ENCODE results near the gene EID3.
A peak's percentile ranks its signal among the peaks of the same experiment; 100 is the strongest.

Gene EID3

DNA sequence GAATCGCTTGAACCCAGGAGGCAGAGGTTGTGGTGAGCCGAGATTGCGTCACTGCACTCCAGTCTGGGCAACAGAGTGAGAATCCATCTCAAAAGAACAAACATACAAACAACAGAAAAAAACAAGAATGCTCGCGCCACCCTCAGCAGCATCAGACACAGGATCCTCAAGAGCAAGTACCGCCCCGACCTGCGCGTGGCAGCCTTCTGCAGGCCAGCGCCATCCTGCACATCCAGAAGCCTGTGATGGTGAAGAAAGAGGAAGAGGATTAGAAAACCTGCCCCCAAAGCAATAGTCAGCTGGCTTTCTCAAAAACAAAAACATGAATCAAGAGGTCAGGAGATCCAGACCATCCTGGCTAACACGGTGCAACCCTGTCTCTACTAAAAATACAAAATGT lies 30.0 kb upstream of the EID3 start:
- H3K4me3 ChIP-seq (ENCODE audit: low read length) = no peak overlapping the region
- TF ChIP-seq, protein P1, sequence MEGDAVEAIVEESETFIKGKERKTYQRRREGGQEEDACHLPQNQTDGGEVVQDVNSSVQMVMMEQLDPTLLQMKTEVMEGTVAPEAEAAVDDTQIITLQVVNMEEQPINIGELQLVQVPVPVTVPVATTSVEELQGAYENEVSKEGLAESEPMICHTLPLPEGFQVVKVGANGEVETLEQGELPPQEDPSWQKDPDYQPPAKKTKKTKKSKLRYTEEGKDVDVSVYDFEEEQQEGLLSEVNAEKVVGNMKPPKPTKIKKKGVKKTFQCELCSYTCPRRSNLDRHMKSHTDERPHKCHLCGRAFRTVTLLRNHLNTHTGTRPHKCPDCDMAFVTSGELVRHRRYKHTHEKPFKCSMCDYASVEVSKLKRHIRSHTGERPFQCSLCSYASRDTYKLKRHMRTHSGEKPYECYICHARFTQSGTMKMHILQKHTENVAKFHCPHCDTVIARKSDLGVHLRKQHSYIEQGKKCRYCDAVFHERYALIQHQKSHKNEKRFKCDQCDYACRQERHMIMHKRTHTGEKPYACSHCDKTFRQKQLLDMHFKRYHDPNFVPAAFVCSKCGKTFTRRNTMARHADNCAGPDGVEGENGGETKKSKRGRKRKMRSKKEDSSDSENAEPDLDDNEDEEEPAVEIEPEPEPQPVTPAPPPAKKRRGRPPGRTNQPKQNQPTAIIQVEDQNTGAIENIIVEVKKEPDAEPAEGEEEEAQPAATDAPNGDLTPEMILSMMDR (IDR thresholded peaks at IDR 0.05; ENCODE audit: insufficient read depth, low read depth, low read length, missing control alignments) = no peak

DNA sequence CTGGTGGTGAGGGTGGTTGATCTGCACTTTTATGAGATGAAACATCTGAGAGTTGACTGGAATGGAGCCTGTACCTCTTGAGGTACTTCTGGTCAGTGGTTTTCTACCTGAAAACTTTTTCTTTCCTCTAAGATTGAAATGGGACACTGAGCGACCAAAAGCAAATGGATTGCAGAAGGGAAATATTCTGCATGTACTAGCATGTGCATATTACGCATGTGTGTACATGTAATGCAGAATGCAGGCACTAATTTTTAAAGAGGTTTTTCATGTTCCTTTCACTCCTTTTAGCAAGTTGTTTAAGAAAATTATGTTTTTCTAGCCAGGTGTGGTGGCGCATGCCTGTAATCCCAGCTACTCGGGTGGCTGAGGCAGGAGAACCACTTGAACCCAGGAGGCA lies 28.7 kb upstream of the EID3 start:
- peak; percentile 57 for DNase-seq (ENCODE audit: low read depth)

More for the DNA sequence above, 30.0 kb upstream of the EID3 start:
- no peak for DNase-seq (ENCODE audit: low read depth)

DNA sequence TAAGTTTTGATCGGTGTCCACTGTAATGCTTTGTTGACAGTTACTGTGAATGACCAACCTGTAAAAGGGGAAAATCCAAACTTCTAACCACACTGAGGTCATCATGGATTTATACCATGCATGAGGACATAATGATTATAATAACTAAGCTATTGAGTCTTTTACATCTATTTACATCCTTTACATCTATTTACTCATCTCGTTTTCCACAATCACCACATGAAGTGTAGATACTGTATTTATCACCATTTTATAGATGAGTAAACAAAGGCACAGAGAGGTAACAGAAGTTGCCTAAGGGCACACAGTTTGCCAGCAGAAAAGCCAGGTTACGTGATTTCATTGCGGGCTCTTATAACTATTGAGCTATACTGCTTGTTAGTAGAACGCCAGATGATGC lies 27.9 kb upstream of the EID3 start:
- H3K4me3 ChIP-seq (ENCODE audit: low read length) = no peak overlapping the region
- DNase-seq (ENCODE audit: low read depth) = no peak
- TF ChIP-seq, protein P1 (IDR thresholded peaks at IDR 0.05; ENCODE audit: insufficient read depth, low read depth, low read length, missing control alignments) = no peak

More for the DNA sequence above, 28.7 kb upstream of the EID3 start:
- TF ChIP-seq, protein P1 (IDR thresholded peaks at IDR 0.05; ENCODE audit: insufficient read depth, low read depth, low read length, missing control alignments) = no peak
- H3K4me3 ChIP-seq (ENCODE audit: low read length) = no peak overlapping the region

DNA sequence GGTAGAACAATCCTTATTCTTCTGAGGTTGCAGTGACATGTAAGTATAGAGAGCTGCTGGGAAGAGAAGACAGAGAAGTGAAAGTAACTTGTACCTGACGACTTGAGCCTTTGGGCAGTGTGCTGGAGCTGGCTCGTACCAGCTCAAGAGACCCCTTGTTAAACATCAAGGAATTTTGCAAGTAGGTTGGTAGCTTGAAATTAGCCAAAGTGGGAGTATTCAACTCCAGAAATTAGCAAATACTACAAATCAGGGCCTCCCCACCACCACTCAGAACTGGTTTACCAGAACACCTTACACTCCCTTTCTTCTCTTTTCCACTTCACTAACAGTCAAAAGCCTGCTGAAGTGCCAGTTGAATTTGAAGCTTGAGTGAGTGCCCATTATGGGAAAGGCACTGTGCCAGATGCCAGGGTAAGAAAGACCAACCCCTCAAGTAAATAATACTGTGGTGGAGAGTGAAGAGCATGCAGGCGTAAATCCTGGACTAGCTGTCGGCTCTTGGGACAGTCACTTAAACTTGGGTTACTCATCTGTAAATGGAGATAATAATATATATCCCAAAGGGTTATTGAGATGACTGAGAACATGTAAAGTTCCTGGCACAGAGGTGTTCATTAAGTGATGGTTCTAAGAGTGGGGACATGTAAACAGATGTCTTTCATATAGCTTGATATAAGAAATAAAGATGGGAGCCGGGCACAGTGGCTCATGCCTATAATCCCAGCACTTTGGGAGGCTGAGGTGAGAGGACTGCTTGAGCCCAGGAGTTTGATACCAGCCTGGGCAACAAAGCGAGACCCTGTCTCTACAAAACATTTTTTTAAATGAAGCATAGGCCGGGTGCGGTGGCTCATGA lies 27.0 kb upstream of the EID3 start:
- H3K4me3 ChIP-seq (ENCODE audit: low read length) = no peak overlapping the region
- DNase-seq (ENCODE audit: low read depth) = no peak
- TF ChIP-seq, protein P1 (IDR thresholded peaks at IDR 0.05; ENCODE audit: insufficient read depth, low read depth, low read length, missing control alignments) = no peak

DNA sequence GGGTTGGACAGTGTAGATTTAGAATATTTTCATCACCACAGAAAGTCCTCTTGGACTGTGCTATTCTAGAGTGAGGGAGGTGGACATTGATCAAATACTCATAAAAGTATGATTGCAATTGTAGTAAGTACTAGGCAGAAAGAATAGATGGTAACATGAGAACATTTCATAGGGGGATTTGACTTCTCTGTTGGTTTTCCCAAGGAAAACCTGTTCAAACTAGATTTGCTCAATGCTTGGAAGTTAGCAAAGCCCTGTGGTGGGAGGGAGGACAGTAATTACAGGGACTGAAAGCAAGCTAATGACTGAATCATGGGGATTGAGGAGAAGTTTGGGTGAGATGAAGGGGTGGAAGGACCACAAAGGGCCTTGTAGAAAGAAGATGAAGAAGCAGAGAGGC lies 24.4 kb upstream of the EID3 start:
- TF ChIP-seq, protein P1 (IDR thresholded peaks at IDR 0.05; ENCODE audit: insufficient read depth, low read depth, low read length, missing control alignments) = no peak
- no peak for DNase-seq (ENCODE audit: low read depth)
- no peak overlapping the region for H3K4me3 ChIP-seq (ENCODE audit: low read length)

DNA sequence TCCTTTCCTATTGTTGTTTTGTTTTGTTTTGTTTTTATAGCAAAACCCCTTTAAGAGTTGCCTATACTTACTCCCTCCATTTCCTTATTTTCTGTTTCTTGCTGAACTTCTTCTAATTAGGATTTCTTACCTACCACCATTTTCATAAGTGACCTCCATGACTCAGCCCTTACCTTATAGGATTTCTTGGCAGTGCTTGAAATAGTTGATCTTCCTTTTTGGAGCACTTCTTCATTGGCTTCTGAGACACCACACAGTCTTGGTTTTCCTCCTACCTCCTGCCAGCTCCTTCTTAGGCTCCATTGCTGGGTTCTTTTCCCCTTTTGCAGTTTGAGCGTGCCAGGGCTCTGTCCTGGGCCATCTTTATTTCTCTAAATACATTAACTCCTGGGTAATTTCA lies 23.4 kb upstream of the EID3 start:
- H3K4me3 ChIP-seq (ENCODE audit: low read length) = no peak overlapping the region
- DNase-seq (ENCODE audit: low read depth) = no peak
- TF ChIP-seq, protein P1 (IDR thresholded peaks at IDR 0.05; ENCODE audit: insufficient read depth, low read depth, low read length, missing control alignments) = no peak
